Activated T-cell treated with anti-CD3 and anti-CD28 coated beads, Interleukin-2, amount 50 U/mL, for 4 hours (primary cell): ENCODE results near the gene SMURF2. TPM values are rescaled to one million over a fixed set of nuclear protein-coding genes. Genes with fewer than 3 reads are reported as not detected.

ENCODE experiments used
- ATAC-seq, 2 donors: fragments of 200-7000 bp; cut with Tn5 transposase; one replicate each; pipeline ENCODE4 v1.10.0; 2021
- DNase-seq: peaks from one replicate; pipeline ENCODE4 v3.0.0-alpha.2; 2020
- H3K27me3 Mint-ChIP-seq: one replicate; pipeline ENCODE4 v1.8.0; 2021; ENCODE audit warnings: low read depth, mixed read lengths
- H3K36me3 Mint-ChIP-seq: one replicate; pipeline ENCODE4 v1.8.0; 2022; ENCODE audit warnings: mixed read lengths; ENCODE audit not compliant: insufficient read depth
- H3K4me1 Mint-ChIP-seq: one replicate; pipeline ENCODE4 v1.8.0; 2021; ENCODE audit warnings: low read depth, mixed read lengths
- H3K4me3 Mint-ChIP-seq: one replicate; pipeline ENCODE4 v1.8.0; 2021; ENCODE audit warnings: mild to moderate bottlenecking, moderate library complexity, mixed read lengths
- H3K9me3 Mint-ChIP-seq: one replicate; pipeline ENCODE4 v1.8.0; 2021; ENCODE audit warnings: mixed read lengths
- total RNA-seq, 3 donors: library from RNA; stranded (reverse); gene quantifications; one replicate each; pipeline ENCODE4 v1.2.1, GENCODE V29; 2021

Gene SMURF2
- total RNA-seq, 3 donors from 2014 or later = 10.7 to 11.6 (median 11.0) TPM

- H3K9me3 Mint-ChIP-seq = no peaks in the 10 kb centered on the region
- H3K4me1 Mint-ChIP-seq = no peaks in the 10 kb centered on the region
- no peaks in the 10 kb centered on the region for H3K27me3 Mint-ChIP-seq
- H3K4me3 Mint-ChIP-seq = no peak overlapping the region
- no peak for ATAC-seq
- H3K36me3 Mint-ChIP-seq = peaks cover 55% of the 10 kb centered on the region
- DNase-seq = no peak
Measured at GRCh38 chr17:64535357-64535756, 126.8 kb downstream of the SMURF2 start.

DNA sequence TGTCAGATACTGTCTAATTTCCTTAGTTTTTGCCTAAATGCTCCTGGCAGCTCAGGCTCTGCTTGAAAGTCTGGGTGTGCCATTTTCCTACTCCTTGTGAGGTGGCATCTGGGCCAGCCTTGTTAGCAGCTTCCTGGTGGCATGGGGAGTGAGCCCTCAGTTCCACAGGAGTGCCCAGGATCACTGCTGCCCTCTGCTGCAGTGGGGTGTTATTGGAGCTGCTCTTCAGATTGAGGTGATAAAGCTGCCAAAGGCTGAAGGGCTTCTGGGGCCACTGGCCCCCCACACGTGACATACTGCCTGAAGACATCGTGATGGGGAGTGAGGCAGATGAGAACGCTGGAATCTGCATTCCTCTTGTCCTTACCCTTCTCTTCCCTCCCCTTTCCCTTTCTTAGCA lies 127.9 kb downstream of the SMURF2 start:
- Mint-ChIP-seq H3K36me3 (peaks cover 64% of the 10 kb centered on the region), H3K27me3 (no peaks in the 10 kb centered on the region), H3K4me1 (no peaks in the 10 kb centered on the region), H3K9me3 (no peaks in the 10 kb centered on the region), H3K4me3 (no peak overlapping the region)
- ATAC-seq = no peak
- DNase-seq = no peak

DNA sequence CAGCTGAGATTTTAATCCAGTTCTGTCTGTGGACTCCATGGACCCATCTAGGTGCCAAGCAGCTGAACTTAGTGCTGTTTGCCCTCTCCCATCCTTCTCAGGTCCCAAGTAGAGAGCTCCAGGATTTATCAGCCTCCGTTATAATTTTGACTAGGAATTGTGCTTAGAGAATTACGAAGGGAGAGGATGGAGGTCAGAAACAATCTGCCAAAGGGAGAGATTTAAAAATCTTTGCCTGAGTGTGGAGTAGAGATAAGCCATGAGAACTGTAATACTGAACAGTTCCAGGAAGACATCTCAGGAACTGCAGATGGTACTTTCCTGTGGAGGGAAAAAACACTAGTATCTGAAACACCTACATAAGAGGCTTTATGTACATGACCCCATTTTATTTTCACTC lies 128.3 kb downstream of the SMURF2 start:
- Mint-ChIP-seq H3K27me3 (no peaks in the 10 kb centered on the region), H3K4me1 (no peaks in the 10 kb centered on the region), H3K36me3 (peaks cover 66% of the 10 kb centered on the region), H3K4me3 (no peak overlapping the region), H3K9me3 (no peaks in the 10 kb centered on the region)
- no peak for DNase-seq
- ATAC-seq = no peak

DNA sequence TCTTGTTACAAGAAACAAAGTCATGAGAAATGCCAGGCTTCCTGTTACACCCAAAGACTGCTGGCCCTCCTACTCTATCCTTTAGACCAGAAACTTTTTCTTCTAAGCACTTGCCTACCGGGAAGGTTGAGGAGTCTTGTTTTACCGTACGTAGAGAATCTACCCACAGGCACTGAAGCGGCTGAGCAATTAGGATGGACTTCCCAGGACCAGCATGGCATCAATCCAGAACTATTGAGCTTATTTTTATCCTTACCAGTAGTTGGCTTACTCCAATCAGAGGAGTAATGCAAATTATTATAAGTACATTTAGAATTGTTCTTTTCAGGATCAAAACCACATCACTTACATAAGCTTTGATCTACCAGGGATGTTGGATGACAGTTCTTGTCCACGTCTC lies 129.7 kb downstream of the SMURF2 start:
- H3K4me1 Mint-ChIP-seq = no peaks in the 10 kb centered on the region
- ATAC-seq = no peak

DNA sequence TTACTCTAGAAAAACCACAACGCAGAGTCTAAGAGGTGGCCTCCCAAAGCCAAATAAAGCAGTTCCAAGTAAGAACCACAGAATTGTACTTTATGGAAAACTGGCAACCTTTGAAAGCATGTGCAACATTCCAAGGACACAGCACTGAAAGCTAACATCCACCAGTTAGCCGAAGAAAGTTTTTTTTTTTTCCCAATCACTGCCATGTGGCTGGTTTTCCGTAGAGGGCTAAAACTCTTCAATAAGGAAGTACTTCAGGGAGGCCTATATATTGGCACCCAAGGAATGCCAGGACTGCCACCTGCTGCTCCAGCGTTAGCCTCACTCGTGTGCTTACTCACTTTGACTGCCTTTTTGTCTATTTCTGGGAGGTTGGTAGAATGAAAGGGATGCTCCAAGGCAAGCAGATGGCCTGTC lies 130.1 kb downstream of the SMURF2 start:
- ATAC-seq (no peak), DNase-seq (no peak)
- Mint-ChIP-seq H3K4me3 (no peak overlapping the region), H3K36me3 (peaks cover 66% of the 10 kb centered on the region), H3K9me3 (no peaks in the 10 kb centered on the region), H3K4me1 (no peaks in the 10 kb centered on the region), H3K27me3 (no peaks in the 10 kb centered on the region)

More for the DNA sequence above, 129.7 kb downstream of the SMURF2 start:
- Mint-ChIP-seq H3K9me3 (no peaks in the 10 kb centered on the region), H3K27me3 (no peaks in the 10 kb centered on the region), H3K4me3 (no peak overlapping the region), H3K36me3 (peaks cover 67% of the 10 kb centered on the region)
- no peak for DNase-seq

DNA sequence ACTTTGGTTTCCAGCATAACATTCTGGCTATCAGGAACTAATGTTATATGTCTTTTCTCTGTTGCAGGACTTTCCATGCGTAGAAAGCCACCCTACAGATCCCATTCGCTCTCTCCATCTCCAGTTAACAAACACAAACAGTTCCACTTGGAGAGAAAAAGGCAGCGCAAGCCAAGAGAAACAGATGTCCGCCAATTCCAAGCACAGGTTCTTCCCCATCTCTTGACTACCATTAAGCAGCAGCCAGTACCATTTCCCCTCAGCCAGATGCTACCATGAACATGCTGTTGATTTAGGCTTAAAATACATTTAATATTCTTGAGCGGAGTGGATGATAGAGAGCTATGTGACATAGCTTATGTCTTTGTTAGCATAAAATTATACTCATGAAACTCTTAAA lies 132.9 kb downstream of the SMURF2 start:
- peaks cover 66% of the 10 kb centered on the region for H3K36me3 Mint-ChIP-seq
- H3K27me3 Mint-ChIP-seq = no peaks in the 10 kb centered on the region
- no peaks in the 10 kb centered on the region for H3K4me1 Mint-ChIP-seq

GRCh38 chr17:64527914-64528313 lies 134.2 kb downstream of the SMURF2 start:
- ATAC-seq (no peak), DNase-seq (no peak)
- Mint-ChIP-seq H3K27me3 (no peaks in the 10 kb centered on the region), H3K4me3 (no peak overlapping the region), H3K4me1 (no peaks in the 10 kb centered on the region), H3K36me3 (peaks cover 63% of the 10 kb centered on the region), H3K9me3 (no peaks in the 10 kb centered on the region)

More for the DNA sequence above, 132.9 kb downstream of the SMURF2 start:
- no peak overlapping the region for H3K4me3 Mint-ChIP-seq
- no peaks in the 10 kb centered on the region for H3K9me3 Mint-ChIP-seq
- ATAC-seq = no peak
- no peak for DNase-seq

GRCh38 chr17:64520359-64520758 lies 141.7 kb downstream of the SMURF2 start:
- H3K36me3 Mint-ChIP-seq = peaks cover 33% of the 10 kb centered on the region
- no peaks in the 10 kb centered on the region for H3K9me3 Mint-ChIP-seq
- no peak overlapping the region for H3K4me3 Mint-ChIP-seq
- ATAC-seq = no peak
- no peaks in the 10 kb centered on the region for H3K27me3 Mint-ChIP-seq
- no peak for DNase-seq
- peaks cover 10% of the 10 kb centered on the region for H3K4me1 Mint-ChIP-seq

GRCh38 chr17:64519601-64520000 lies 142.5 kb downstream of the SMURF2 start:
- no peak overlapping the region for H3K4me3 Mint-ChIP-seq
- H3K9me3 Mint-ChIP-seq = no peaks in the 10 kb centered on the region
- H3K36me3 Mint-ChIP-seq = peaks cover 38% of the 10 kb centered on the region
- DNase-seq (no peak), ATAC-seq (no peak)
- H3K27me3 Mint-ChIP-seq = no peaks in the 10 kb centered on the region
- peaks cover 15% of the 10 kb centered on the region for H3K4me1 Mint-ChIP-seq

GRCh38 chr17:64515829-64516228 lies 146.3 kb downstream of the SMURF2 start:
- Mint-ChIP-seq H3K27me3 (no peaks in the 10 kb centered on the region), H3K36me3 (peaks cover 48% of the 10 kb centered on the region), H3K9me3 (no peaks in the 10 kb centered on the region), H3K4me1 (peaks cover 24% of the 10 kb centered on the region), H3K4me3 (no peak overlapping the region)
- DNase-seq (no peak), ATAC-seq (no peak)

DNA sequence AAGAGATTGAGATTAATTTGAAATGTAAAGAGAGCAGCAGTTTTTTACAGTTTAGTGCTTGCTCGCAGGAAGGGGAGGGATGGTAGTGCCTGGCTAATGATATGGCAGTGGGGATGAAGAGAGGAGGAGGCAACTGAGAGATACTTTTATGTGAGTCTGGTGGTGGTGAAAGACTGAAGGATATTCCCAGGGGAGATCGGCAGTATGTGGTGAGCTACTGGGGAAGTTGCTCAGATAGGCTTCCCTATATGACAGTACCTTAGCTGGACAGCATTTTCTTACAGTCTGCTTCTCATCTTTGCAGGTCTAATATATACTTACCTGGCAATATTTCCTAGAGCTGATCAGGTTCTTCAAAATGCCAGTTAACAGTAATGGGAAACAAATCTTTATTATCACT lies 146.7 kb downstream of the SMURF2 start:
- Mint-ChIP-seq H3K9me3 (no peaks in the 10 kb centered on the region), H3K36me3 (peaks cover 51% of the 10 kb centered on the region), H3K27me3 (no peaks in the 10 kb centered on the region), H3K4me3 (no peak overlapping the region), H3K4me1 (peaks cover 24% of the 10 kb centered on the region)
- no peak for ATAC-seq
- no peak for DNase-seq

GRCh38 chr17:64509179-64509578 lies 152.9 kb downstream of the SMURF2 start:
- DNase-seq (no peak), ATAC-seq (no peak)
- H3K4me3 Mint-ChIP-seq = no peak overlapping the region
- H3K4me1 Mint-ChIP-seq = peaks cover 33% of the 10 kb centered on the region
- no peaks in the 10 kb centered on the region for H3K9me3 Mint-ChIP-seq
- H3K36me3 Mint-ChIP-seq = peaks cover 42% of the 10 kb centered on the region
- H3K27me3 Mint-ChIP-seq = no peaks in the 10 kb centered on the region

- ATAC-seq (no peak), DNase-seq (no peak)
- Mint-ChIP-seq H3K4me1 (peaks cover 33% of the 10 kb centered on the region), H3K4me3 (peak overlapping the region; percentile 100), H3K27me3 (no peaks in the 10 kb centered on the region), H3K36me3 (peaks cover 42% of the 10 kb centered on the region), H3K9me3 (no peaks in the 10 kb centered on the region)
Measured at GRCh38 chr17:64508683-64509082, 153.4 kb downstream of the SMURF2 start.

- H3K27me3 Mint-ChIP-seq = no peaks in the 10 kb centered on the region
- DNase-seq = no peak
- H3K36me3 Mint-ChIP-seq = peaks cover 48% of the 10 kb centered on the region
- peak; percentile 25 to 29 for ATAC-seq
- H3K4me3 Mint-ChIP-seq = peak overlapping the region; percentile 100
- H3K4me1 Mint-ChIP-seq = peaks cover 42% of the 10 kb centered on the region
- no peaks in the 10 kb centered on the region for H3K9me3 Mint-ChIP-seq
Measured at GRCh38 chr17:64507413-64507782, 154.7 kb downstream of the SMURF2 start.

GRCh38 chr17:64506576-64507412 lies 155.3 kb downstream of the SMURF2 start, which contains the start of gene CEP95:
Gene CEP95, plus strand, starts transcription at chr17:64506977. Its CDS starts 121 bp downstream, at chr17:64507098.
- DNase-seq (peak; percentile 92), ATAC-seq (peak; percentile 64 to 68)
- H3K4me3 Mint-ChIP-seq = peak within 1 kb of the TSS; percentile 100
- H3K9me3 Mint-ChIP-seq = no peaks in the 10 kb centered on the region
- H3K4me1 Mint-ChIP-seq = peaks cover 48% of the 10 kb centered on the region
- H3K36me3 Mint-ChIP-seq = peaks cover 51% of the 10 kb centered on the region
- H3K27me3 Mint-ChIP-seq = no peaks in the 10 kb centered on the region
